HG03097 (cell line): ENCODE data around the gene CTAGE1.

Experiments used
- ATAC-seq: cut with Tn5 transposase; IDR thresholded peaks from one replicate; pipeline ENCODE4 v1.9.1; 2021; ENCODE audit not compliant: unreplicated experiment, low FRiP score

Gene CTAGE1

DNA sequence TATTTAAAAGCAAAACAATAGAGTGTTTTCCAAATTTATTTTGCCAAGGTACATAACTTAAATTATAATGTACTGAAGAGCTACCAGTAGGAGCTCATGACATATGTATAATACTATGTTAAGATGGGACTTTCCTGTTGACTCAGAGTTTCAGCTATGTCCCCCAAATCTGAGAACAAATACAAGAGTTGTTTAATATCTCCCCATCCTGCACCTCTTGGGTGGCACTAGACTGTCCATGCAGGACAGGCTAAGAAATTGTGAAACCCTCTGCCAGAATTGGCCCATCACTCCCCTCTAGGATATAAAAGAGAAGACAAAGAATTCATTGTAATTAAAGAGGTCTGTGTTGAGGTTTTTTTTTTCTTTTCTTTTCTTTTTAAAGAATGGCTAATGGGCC, 21.7 kb upstream of the CTAGE1 start:
- ATAC-seq = no peak

DNA sequence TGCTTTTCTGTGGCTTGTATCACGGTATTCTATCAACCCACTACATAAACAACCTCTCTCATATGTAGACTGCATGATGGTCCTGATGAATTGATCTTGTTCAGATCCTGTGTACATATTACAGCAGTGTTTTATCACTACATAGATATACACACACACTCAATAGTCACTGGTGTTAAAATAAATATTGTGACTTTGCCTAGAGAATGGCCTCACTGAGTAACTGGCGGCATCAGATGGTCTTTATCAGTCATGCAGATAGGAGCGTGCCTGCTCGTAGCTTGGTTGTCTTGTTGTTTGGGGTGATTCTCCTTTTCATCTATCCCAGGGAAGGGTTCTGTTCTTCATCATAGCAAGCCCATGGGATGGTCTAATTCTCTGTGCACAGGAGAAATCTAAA, 18.4 kb upstream of the CTAGE1 start:
- no peak for ATAC-seq

DNA sequence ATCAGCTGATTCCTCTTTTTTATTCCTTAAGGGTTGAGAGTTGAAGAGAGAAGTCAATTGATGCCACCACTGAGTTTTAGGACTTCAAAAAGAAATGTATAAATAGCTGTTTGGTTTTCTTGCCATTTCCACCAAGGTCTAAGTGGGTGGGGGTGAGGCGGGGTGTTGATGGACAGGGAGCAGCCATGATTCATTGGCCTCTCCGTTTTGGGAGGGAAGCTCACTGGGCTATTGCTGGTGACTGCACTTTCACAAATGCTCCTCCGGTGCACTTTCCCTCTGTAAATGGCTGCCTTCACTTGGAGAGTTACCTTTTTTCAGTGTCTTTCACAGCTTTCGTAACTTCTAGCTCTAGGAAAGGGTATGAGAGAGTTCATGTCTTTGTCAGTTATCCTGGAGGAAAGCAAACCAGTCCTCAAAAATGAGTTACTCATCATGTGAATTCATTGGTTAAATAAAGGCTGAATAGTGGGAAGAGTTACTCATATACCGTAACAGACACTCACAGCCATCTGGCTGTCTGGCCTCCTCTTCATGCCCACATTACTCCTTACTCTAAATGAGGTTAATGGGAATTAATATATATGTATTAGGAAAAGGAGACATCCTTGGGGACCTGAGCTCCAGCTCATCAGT, 17.4 kb upstream of the CTAGE1 start:
- no peak for ATAC-seq

DNA sequence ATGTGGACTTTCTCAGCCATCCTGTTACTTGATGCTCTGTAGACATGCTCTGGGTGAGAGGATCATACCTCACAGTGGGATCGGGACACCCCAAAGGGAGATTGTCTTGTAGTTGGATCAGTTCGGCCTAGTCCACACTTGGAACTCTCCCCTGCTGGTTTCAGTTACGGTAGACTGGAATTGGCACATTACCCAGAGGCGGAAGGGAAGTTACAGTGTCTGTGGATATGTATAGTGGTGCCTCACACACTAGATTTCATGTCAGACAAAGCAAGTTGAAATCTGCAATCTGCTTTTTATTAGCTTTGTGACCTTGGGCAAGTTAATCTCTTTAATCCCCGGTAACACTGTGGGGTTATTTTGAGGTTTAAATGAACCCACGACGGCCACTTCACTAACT, 16.2 kb upstream of the CTAGE1 start:
- no peak for ATAC-seq

DNA sequence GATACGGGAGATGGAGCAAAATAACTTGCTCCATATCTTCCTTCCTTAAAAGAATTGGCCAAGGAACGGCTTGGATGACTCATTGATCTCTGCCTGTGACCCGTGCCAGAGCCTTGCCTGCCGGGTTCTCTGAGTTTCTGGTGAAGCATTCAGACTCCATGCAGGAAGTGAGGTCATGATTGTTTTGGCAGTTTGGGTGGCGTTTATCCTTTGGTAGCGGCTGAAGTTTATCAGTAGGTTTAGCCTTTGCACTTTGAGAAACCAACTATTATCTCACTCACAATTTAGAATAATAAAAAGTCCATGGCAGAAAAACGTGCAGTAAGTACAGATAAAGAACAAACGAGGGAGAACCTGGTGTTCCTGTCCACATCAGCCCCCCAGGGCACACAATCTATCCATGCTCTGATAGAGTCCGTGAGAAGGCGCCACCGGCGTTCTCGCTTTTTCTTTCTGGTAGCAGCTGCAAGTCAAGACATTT, 15.0 kb upstream of the CTAGE1 start:
- no peak for ATAC-seq

DNA sequence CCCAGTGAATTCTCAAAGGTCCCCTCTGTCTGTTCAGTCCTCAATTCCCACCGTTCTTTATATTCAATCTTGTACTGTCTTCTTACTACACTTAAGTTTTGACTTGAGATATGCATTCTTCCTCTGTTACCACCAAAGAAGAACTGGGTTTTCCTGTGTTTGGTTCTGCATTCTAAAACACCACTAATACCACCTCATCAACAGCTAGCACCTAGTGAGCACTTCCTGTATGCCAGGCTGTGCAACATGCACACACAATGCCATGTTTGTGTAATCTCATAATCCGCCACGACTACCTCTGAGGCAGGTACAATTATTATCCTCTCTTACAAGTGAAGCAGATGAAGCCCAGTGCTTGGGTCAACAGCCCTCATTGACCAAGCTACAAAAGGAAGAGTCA, 11.8 kb upstream of the CTAGE1 start:
- ATAC-seq = no peak

DNA sequence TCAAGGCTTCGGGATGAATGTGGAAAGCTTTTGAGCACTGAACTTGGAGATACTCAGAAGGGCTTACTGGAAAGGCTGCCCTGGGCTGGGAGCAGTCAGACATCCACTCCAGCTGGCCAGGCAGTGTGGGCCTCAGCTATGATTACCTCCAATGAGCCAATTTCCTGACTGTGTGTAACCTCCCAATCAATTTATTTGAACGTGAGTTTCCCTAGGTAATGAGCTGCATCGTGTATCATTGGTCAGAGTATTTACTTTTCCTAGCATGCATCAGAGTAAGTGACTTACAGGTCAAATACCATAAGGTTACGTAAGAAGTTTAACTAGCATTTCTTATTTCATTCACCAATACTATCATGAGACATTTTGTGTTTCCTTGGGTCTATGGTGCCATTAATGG, 11.0 kb upstream of the CTAGE1 start:
- ATAC-seq = no peak

DNA sequence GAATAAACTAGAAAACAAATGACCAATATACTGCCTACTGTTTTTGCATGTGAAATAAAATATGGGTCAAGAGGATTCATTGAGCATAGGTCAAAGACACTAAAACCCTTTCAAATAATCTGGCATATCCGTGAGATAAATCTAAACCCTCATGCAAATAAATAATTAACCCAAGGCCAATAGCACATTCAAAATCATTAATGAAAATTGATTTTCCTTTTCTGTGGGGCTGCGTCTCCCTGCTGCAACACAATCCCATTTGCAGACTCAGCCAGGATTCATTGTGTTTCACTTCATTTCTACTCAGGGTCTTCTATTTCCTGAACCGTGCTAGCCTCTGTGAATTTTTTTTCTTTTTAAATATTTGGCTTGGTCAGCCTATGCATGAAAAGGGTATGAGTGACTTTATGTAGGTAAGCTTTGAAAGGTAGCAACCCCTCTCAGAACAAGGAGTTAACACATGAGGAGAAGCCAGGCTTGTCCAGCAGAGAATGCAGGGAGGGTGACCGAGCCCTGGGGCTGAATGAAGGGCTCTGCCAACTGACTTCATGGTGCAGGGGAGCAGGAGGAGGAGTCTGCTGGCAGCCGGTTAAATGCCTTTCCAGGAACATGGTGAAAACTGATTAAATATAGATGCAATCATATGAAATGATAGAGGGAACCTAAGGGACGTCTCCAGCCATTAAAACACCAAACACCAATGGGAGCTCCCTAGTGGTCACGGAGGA, 10.3 kb upstream of the CTAGE1 start:
- ATAC-seq = no peak

DNA sequence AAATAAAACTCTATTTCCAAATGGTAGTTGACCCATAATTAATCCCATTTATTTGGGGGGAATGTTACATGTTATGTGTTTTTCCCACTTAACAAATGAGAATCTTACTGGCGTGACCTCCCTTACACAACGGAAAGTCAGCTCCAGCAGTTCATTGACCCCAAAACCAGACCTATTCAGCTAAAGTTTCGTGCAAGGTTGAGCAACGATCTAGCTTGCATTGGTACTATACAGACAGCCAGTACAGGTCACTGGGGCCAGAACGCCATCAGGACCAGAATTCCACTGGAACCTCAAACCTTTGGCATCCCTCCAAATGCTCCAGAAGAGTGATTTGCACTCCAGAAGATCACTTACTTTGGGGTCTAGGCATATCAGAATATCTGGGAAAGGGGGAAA, 6.8 kb upstream of the CTAGE1 start:
- no peak for ATAC-seq

DNA sequence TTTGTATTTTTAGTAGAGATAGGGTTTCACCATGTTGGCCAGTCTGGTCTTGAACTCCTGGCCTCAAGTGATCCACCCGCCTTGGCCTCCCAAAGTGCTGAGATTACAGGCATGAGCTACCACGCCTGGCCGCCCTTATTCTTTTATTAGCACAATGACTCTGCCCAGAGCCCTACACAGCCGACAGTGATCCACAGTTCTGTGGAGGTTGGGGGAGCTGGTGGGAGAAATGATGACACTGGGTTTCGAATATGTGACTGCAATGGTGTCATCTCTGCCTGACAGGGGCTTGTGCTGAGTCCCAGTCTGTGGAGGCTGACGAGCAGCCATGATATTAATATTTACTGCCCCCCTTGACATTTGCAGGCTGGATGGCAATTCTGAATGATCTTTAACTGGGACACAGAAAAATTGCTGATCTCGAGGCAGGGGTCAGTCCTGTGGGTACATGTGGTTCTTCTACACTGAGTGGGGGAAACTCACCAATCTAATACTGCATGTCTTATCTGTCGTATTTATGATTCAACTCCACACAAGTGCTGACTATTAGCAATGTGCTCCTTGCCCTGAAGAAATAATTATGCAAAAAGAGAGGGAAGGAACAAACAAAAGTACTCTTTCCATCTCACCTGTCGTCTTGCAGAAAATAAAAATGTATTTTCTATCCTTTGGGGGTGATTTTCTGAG, 6.3 kb upstream of the CTAGE1 start:
- ATAC-seq = no peak

DNA sequence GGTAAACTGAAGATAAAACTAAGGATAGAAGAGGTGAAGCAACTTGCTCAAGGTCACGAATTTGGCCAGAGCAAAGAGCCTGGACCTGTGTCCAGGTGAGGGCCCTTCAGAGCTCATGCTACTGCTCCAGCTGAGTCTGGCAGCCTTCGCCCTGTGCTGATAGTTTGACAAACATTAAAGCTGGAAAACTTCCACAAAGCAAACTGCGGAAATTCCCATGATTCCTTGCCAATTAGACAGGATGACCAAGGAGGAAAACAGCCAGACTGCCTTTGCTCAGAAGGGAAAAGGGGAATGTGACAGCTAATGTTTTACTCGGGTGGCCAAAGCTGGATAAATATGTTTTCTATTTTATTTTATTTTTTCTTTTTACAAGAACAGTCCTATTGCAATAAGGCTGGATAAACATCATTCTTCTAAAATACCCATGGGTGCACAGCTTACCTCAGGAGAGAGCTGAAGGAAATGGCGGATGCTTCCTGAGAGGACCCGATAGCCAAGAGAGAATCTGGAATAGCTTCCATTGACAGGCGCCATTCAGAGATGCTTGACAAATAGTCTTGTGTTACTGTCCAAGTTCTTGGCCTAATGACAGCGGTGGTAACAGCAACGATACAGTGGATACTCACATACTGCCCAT, 5.3 kb upstream of the CTAGE1 start:
- no peak for ATAC-seq

DNA sequence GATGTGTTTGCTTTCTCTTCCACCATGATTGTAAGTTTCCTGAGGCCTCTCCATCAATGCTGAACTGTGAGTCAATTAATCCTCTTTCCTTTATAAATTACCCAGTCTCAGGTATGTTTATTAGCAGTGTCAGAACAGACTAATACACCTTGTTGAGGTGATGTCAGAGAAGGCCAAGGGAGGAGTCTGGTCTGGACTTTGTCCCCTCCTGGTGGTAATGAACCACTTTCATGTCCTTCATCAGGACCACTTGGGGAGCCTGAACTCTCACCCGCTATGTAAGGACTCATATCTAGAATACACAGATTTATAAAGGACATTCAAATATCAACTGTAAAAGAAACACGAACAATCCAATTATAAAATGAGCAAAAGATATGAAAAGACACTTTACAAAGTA, 2.9 kb upstream of the CTAGE1 start:
- ATAC-seq = no peak

DNA sequence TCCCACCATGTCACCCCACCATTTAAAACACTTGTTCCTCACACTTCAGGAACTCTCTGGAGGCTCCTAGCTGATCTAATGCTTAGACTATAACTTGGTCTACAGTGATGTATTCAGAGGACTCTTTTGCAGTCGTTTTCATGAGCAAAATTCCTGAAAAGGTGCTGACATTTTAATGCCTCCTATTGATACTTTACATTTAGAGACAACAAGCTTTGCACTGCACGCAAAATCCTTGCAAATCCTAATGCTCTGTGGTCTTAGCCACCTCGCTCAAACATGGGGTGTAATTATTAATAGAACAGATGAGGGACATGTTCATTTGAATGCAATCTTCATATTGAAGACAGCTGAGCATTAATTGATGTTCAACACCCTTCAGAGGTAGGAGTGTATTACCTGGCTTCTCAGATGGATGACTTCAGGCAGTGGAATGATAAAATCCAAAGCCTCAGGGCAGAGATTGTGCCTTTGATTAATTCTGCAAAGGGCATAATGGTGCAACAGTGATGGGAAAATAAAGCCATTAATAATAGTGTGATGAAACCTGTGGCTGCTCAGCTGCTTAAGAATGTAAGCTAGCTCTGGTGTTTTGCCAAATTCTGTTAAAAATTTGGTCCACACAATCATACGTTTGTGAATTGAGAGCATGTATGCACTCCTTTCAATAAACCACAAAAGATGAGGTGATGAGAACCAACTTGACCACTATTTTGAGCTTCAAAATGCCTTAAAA, 5.4 kb downstream of the CTAGE1 start:
- no peak for ATAC-seq

DNA sequence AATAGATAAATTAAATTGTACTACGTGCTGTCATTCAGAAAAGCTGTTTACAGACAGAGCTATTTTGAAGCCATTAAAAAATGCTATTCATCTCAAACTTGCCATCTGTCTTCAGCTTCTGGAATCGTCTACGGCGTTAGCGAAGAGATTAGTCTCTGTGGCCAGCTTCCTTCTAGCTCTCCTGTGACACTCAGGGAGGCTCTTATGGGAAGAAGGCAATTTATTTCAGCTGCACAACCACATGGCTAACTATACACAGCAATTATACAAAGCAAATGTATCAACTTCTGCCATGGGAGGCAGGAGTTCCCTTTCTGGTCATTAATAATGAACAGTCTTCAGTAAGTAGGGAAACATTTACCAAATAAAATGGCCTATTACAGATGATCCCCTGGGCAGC, 6.3 kb downstream of the CTAGE1 start:
- ATAC-seq = no peak

DNA sequence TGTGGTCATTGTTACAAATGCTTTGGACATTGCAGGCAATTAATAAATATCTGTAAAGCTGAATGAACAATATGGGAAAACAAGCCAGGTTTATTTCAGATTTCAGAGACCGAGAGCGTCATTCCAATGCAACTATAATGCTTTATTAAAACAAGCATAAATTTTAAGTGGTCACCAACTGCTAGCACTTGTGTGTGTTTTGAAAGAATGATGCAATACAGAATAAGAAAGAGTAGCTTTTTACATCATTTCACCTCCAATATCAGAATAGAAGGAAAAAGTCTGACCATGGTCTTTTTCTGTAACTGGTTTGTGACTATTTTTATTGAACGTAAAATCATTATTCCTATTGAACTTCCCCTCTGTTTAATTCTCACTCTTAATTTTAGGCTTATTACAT, 7.6 kb downstream of the CTAGE1 start:
- no peak for ATAC-seq

DNA sequence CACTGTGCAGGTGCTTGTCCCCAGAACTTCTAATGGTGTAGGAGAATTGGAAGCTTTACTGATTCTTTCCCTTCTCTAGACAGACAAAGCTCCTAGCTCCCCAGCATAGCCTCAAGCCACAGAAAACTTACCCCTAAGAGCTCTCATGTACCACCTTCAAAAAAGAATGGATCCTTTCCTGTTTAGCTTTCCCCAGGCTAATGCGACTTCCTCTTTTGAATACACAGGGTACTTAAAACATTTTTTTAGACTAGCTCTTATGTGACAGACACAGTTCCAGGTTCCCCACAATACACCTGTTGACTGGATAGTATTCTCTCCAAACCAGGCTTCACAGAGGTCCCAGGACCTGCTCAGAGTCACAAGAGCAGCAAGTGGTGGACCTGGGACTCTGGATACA, 8.3 kb downstream of the CTAGE1 start:
- no peak for ATAC-seq

DNA sequence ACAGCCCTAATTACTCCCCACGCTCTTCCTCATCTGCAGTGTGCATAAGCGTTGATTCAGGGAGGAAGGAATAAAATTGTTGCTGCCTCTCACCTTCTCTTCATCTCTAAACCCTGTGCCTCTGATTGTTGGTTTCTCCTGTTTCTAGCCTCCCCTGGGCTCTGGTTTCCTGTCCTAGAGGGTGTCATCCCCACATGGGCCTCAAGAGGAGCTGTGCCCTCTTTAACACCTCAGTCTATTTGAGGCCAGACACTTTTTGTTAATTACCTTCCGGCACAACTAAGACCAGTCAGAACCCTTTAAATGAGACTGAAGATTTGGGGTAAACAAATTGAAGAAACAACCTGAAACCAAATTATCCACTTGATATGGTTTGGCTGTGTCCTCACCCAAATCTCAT, 9.7 kb downstream of the CTAGE1 start:
- ATAC-seq = no peak

DNA sequence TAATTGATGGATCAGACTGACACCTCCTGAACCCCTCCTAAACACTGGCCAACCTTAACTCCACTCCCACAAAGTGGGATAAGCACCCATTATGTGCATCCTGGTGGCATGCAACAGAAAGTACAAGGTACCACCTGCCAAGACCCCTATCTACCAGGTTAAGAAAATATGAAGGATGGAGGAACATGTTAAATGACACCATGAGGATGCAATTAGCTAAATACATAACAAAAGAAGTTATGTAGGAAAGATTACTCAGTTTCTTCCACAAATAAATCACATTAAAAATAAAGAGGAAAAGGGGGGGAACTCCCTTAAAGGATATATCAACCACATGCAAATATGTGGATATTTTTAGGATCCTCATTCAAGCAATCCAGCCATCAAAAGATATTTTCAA, 12.6 kb downstream of the CTAGE1 start:
- no peak for ATAC-seq

DNA sequence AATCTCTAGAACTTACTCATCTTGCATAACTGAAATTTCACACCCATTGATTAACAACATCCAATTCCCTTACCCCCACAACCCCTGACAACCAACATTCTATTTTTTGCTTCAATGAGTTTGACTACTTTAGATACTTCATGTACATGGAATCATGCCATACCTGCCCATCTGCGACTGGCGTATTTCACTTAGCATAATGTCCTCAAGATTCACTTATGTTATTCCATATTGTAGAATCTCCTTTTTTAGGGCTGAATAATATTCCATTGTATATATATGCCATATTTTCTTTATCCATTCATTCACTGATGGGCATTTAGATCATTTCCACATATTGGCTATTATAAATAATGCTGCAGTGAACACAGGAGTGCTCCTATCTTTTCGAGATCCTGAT, 13.8 kb downstream of the CTAGE1 start:
- ATAC-seq = no peak

DNA sequence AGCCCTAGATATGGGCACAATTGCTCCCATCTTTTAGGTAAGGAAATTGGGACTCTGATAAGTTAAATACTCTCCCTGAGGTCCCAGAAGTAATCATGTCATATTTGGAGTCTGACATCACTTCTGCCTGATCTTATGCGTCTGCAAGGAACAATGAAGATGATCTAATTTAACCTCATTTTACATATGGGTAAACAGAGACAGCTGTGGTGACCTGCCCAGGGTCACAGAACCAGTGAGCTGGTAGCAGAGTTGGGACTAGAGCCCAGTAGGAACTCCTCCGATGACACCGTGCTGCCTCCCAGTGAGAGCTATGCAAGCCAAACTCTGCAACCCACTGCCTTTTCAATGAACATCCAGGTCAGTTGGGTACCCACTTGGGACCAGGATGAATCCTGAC, 17.8 kb downstream of the CTAGE1 start:
- no peak for ATAC-seq

DNA sequence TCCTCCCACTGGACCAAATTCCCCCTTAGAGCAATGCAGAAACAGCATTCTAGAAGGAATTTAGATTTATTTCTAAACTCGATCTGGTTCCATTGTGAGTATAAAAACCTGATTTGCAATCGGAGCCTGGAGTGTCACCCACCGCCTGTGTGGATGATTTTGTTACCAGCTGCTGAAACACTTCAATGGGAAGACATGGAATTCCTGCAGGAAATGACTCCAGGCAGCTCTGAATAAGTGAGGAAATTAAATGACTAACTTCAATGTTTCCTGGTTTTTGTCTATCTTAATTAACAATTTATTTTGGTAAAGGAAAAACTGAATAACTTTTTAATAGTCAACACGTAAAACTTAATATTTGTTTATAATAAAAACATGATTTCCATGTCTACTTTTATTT, 19.3 kb downstream of the CTAGE1 start:
- no peak for ATAC-seq
